ENCODE measurements around the gene CDKN1A. TPM values are rescaled to one million over a fixed set of nuclear protein-coding genes. Genes with fewer than 3 reads are reported as not detected.

The CDKN1A gene
- total and polyA plus RNA-seq, 10 of the 15 experiments (the other 5 are each of a cell fraction or from before 2014, with no cell fraction given): 25.2 to 637 (median 216) TPM

GRCh38 chr6:36692861-36693702, 14.6 kb downstream of the CDKN1A start:
- in situ Hi-C loops (cut with MboI): no loop called here
- no peak for ATAC-seq
- Histone ChIP-seq H3K79me2 (ENCODE audit: control insufficient read depth, insufficient read depth, low read length) (no peaks in the 10 kb centered on the region), H3K27me3 (replicated peaks in 1 of 2; ENCODE audit: control insufficient read depth in 2 of 2, insufficient read depth in 2 of 2, low read length in 1 of 2) (no peaks in the 10 kb centered on the region), H3K9ac (ENCODE audit: control insufficient read depth, insufficient read depth, low read length) (no peak overlapping the region), H3K4me1 (ENCODE audit: control insufficient read depth, insufficient read depth, low read length) (peaks cover 16% of the 10 kb centered on the region), H4K20me1 (ENCODE audit: control insufficient read depth, insufficient read depth) (no peaks in the 10 kb centered on the region), H3K4me2 (ENCODE audit: control insufficient read depth, insufficient read depth) (no peak overlapping the region), H3K36me3 (ENCODE audit: control insufficient read depth in 2 of 2, insufficient read depth in 2 of 2, low read length in 1 of 2) (no peaks in the 10 kb centered on the region), H3K9me3 (replicated peaks; ENCODE audit: control insufficient read depth, insufficient read depth, low read length) (no peaks in the 10 kb centered on the region), H3K4me3 (no peak overlapping the region), H3K27ac (ENCODE audit: control insufficient read depth, insufficient read depth) (no peak overlapping the region), H2AFZ (ENCODE audit: control insufficient read depth, low read depth, low read length) (no peak overlapping the region)
- no peak for FAIRE-seq
- POLR2A ChIA-PET: interaction anchor here (0.8 to 1.6 kb wide), 4 partner anchors 24 to 62 kb away, joined by 3 to 5 read pairs (median 3); no protein-coding TSS in a partner anchor
- CTCF ChIA-PET: interaction anchor here (0.6 to 1.5 kb wide), 8 partner anchors 9 to 90 kb away, joined by 3 to 8 read pairs (median 4); no protein-coding TSS in a partner anchor
- no TSS peak for BruUV-seq (replicated peaks)
- DNase-seq (ENCODE audit: low read depth, low spot score): no peak
- RAD21 ChIA-PET (ENCODE audit: unreplicated experiment): interaction anchor here (0.8 to 1.1 kb wide), 4 partner anchors 11 to 78 kb away, joined by 3 to 4 read pairs (median 4); no protein-coding TSS in a partner anchor
- no peak for TF ChIP-seq EED (IDR thresholded peaks at IDR 0.05; ENCODE audit: low read depth)
- no peak for TF ChIP-seq SMAD5 (IDR thresholded peaks at IDR 0.05; ENCODE audit: low read depth)
- no peak for TF ChIP-seq JUNB (IDR thresholded peaks at IDR 0.05)
- TF ChIP-seq MYB (IDR thresholded peaks at IDR 0.05; ENCODE audit: borderline replicate concordance, low read depth, low read length): no peak
- no peak for TF ChIP-seq JUND (IDR thresholded peaks at IDR 0.05; ENCODE audit: low read depth, low read length)
- no peak for TF ChIP-seq ELK1 (IDR thresholded peaks at IDR 0.05; ENCODE audit: low read depth, low read length)
- TF ChIP-seq RELB (IDR thresholded peaks at IDR 0.05; ENCODE audit: low read depth): no peak
- TF ChIP-seq EZH2 (IDR thresholded peaks at IDR 0.05; ENCODE audit: borderline replicate concordance, control insufficient read depth, low read depth, low read length): no peak
- no peak for TF ChIP-seq POLR2AphosphoS2 (IDR thresholded peaks at IDR 0.05; ENCODE audit: low read depth, low read length)
- WGBS (ENCODE audit: insufficient coverage, insufficient replicate concordance, low lambda C conversion rate, missing lambda C conversion rate): 89% methylated on average over 27 of the region's 27 CpGs
- intact Hi-C loops (cut with micrococcal nuclease; ENCODE audit: unreplicated experiment): no loop called here
- SMC1A ChIA-PET (ENCODE audit: uncharacterized antibody, unreplicated experiment): interaction anchor here (0.8 to 1.3 kb wide), 4 partner anchors 31 to 65 kb away, joined by 3 to 4 read pairs (median 3); no protein-coding TSS in a partner anchor
